Measurements from ENCODE around the gene MAGEC1. TPM values are rescaled to one million over a fixed set of nuclear protein-coding genes. Genes with fewer than 3 reads are reported as not detected.

The MAGEC1 gene
- total and polyA plus RNA-seq, 9 donors: not detected

DNA sequence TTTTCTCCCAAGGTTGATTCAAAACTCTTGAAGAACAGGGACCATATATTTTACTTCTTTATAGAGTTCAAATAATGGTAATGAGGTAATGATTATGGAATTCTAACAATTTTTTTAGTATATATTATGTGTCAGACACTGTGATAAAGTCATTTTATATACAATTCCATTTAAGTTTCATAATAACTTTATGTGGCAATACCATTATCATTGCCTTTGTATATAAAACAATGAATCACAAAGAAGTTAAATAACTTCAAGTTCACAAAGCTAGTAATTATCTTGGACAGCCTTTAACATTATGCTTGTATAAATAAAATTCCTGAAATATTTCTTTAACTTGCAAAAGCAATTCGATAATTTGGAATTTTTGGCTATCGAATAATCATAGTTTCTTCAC lies 20.6 kb downstream of the MAGEC1 start:
- DNase-seq: no peak
- no CpG with 5 or more reads among the region's 2 CpGs for WGBS (ENCODE audit: insufficient coverage)
- no peaks in the 10 kb centered on the region for H3K27me3 ChIP-seq (ENCODE audit: control insufficient read depth, insufficient read depth, low read length)
- no peak overlapping the region for H3K27ac ChIP-seq (ENCODE audit: low read length)
- no peak overlapping the region for H3K4me3 ChIP-seq (ENCODE audit: low read length)
- no peaks in the 10 kb centered on the region for H3K36me3 ChIP-seq (ENCODE audit: control insufficient read depth, insufficient read depth, low read length)
- no peaks in the 10 kb centered on the region for H3K4me1 ChIP-seq (ENCODE audit: control insufficient read depth, insufficient read depth, low read length)
- H3K9me3 ChIP-seq (replicated peaks; ENCODE audit: control insufficient read depth, low read depth, low read length): no peaks in the 10 kb centered on the region

DNA sequence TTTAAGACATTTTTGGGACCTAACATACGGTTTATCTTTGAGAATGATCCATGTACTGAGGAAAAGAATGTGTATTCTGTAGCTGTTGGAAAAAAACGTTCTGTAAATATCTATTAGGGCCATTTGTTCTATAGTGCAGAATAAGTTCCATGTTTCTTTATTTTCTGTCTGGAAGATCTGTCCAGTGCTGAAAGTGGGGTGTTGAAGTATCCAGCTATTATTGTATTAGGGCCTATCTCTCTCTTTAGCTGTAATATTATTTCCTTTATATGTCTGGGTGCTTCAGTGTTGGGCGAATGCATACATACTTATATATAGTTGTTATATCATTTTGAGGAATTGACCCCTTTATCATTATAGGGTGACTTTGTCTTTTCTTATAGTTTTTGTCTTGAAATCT lies 24.7 kb downstream of the MAGEC1 start:
- Histone ChIP-seq H3K27ac (ENCODE audit: low read length) (no peak overlapping the region), H3K36me3 (ENCODE audit: control insufficient read depth, insufficient read depth, low read length) (no peaks in the 10 kb centered on the region), H3K9me3 (replicated peaks; ENCODE audit: control insufficient read depth, low read depth, low read length) (no peaks in the 10 kb centered on the region), H3K4me1 (ENCODE audit: control insufficient read depth, insufficient read depth, low read length) (no peaks in the 10 kb centered on the region), H3K4me3 (ENCODE audit: low read length) (no peak overlapping the region), H3K27me3 (ENCODE audit: control insufficient read depth, insufficient read depth, low read length) (no peaks in the 10 kb centered on the region)
- DNase-seq: no peak
- no CpG with 5 or more reads among the region's 3 CpGs for WGBS (ENCODE audit: insufficient coverage)

DNA sequence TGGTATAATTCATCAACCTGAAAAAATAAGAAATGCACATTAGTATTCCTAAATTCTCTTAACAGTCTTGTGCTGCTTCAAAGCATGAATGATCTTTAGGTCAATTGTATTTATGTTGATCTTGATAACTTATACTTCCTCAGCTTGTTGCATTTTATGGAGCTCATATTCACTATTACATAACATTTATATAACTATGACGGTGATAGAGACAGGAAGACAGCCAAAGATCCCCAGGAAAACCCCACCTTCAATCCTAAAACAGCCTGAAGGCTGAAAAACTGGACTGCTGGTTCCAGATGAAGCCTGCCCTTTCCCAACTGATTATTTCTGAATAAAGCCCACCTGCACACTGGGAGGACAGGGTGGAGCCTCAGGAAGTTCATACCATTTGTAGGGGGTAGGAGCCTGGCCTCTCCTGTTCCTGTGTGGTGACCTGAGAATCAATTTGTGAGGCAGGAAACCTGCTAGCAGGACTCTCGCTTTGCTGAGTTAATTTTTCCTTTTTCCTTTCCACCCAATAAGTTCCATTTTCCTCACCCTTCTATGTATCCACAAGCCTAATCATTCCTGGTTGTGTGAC lies 30.5 kb downstream of the MAGEC1 start:
- DNase-seq: no peak
- Histone ChIP-seq H3K4me3 (ENCODE audit: low read length) (no peak overlapping the region), H3K27ac (ENCODE audit: low read length) (no peak overlapping the region), H3K9me3 (replicated peaks; ENCODE audit: control insufficient read depth, low read depth, low read length) (no peaks in the 10 kb centered on the region), H3K27me3 (ENCODE audit: control insufficient read depth, insufficient read depth, low read length) (no peaks in the 10 kb centered on the region), H3K36me3 (ENCODE audit: control insufficient read depth, insufficient read depth, low read length) (no peaks in the 10 kb centered on the region), H3K4me1 (ENCODE audit: control insufficient read depth, insufficient read depth, low read length) (no peaks in the 10 kb centered on the region)
- no CpG with 5 or more reads among the region's 2 CpGs for WGBS (ENCODE audit: insufficient coverage)

DNA sequence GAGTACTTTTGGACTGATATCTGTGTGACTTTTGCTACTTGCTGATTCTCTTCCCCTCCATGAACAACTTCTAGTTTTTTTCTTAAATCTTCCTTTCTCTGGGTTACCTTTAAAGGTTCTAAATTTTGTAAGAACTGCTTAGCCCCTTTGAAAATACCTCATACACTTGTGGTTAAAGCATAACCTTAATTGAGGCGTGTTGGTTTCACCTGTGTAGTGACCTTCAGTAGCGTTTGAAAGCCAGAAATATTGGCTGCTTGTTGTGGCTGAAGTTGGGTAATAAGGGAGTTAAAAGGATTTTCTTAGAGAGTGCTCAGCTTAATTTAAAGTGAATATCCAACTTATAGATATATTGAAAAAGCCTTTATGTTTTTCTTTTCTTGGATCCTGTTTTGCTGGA lies 32.0 kb downstream of the MAGEC1 start:
- H3K36me3 ChIP-seq (ENCODE audit: control insufficient read depth, insufficient read depth, low read length): no peaks in the 10 kb centered on the region
- no peaks in the 10 kb centered on the region for H3K4me1 ChIP-seq (ENCODE audit: control insufficient read depth, insufficient read depth, low read length)
- no peaks in the 10 kb centered on the region for H3K27me3 ChIP-seq (ENCODE audit: control insufficient read depth, insufficient read depth, low read length)
- no peaks in the 10 kb centered on the region for H3K9me3 ChIP-seq (replicated peaks; ENCODE audit: control insufficient read depth, low read depth, low read length)
- H3K27ac ChIP-seq (ENCODE audit: low read length): no peak overlapping the region
- DNase-seq: no peak
- WGBS (ENCODE audit: insufficient coverage): no CpG with 5 or more reads among the region's 2 CpGs
- no peak overlapping the region for H3K4me3 ChIP-seq (ENCODE audit: low read length)

DNA sequence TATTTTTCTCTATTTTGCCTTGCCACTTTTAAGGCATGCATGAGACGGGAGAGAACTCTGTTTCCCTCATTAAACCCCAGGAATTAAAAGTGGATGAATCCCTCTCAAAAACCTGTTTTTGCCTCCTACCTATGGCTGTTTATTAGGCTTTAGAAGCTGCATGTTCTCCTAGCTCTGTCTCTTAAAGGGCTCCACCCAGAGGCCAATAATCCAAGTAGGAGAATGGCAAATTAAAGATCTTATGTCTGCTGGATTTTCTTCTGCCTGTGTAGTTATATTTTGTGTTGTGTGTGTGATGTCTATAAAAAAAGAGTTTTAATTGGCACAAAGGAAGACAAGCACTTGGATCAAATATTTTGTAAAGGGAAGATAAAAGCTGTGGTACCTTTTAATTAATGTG lies 32.4 kb downstream of the MAGEC1 start:
- no peaks in the 10 kb centered on the region for H3K36me3 ChIP-seq (ENCODE audit: control insufficient read depth, insufficient read depth, low read length)
- no peaks in the 10 kb centered on the region for H3K27me3 ChIP-seq (ENCODE audit: control insufficient read depth, insufficient read depth, low read length)
- DNase-seq: peak; percentile 1
- no peak overlapping the region for H3K27ac ChIP-seq (ENCODE audit: low read length)
- no peak overlapping the region for H3K4me3 ChIP-seq (ENCODE audit: low read length)
- no peaks in the 10 kb centered on the region for H3K4me1 ChIP-seq (ENCODE audit: control insufficient read depth, insufficient read depth, low read length)
- no peaks in the 10 kb centered on the region for H3K9me3 ChIP-seq (replicated peaks; ENCODE audit: control insufficient read depth, low read depth, low read length)
- no CpG with 5 or more reads among the region's 1 CpG for WGBS (ENCODE audit: insufficient coverage)

DNA sequence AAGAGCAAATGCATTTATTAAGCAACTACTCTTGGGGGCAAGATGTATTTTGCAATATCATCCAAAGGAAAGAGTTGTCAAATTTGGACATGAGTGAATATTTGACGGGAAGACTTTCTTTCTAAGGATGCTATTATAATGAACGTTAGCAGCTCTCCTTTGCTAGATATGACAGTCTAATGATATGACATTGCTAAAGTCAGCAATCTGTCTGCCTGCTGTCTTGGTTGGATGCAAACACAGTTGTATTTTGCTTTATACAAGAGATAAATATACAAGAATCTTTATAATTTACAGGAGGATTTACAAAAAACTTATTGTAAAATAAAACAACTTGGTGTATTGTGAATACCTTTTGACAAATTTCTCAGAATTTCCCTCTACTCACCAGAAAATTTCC lies 37.5 kb downstream of the MAGEC1 start:
- no peak overlapping the region for H3K27ac ChIP-seq (ENCODE audit: low read length)
- H3K27me3 ChIP-seq (ENCODE audit: control insufficient read depth, insufficient read depth, low read length): no peaks in the 10 kb centered on the region
- H3K4me1 ChIP-seq (ENCODE audit: control insufficient read depth, insufficient read depth, low read length): no peaks in the 10 kb centered on the region
- no peak overlapping the region for H3K4me3 ChIP-seq (ENCODE audit: low read length)
- WGBS (ENCODE audit: insufficient coverage): no CpG with 5 or more reads among the region's 2 CpGs
- no peak for DNase-seq
- H3K9me3 ChIP-seq (replicated peaks; ENCODE audit: control insufficient read depth, low read depth, low read length): no peaks in the 10 kb centered on the region
- H3K36me3 ChIP-seq (ENCODE audit: control insufficient read depth, insufficient read depth, low read length): no peaks in the 10 kb centered on the region

DNA sequence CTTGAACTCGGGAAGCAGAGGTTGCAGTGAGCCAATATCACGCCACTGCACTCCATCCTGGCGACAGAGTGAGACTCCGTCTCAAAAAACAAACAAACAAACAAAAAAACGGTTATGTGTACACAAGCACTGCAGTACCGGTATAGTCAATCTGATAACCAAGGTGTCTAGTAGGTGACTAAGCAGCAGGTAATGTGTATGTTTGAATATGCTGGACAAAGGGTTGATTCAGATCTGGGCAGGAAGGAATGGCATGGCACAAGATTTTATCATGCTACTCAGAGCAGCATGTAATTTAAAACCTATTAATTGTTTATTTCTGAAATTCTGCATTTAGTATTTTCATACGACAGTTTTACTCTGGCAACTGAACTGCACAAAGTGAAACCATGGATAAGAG lies 41.7 kb downstream of the MAGEC1 start:
- WGBS (ENCODE audit: insufficient coverage): 100% methylated on average over 1 of the region's 7 CpGs

DNA sequence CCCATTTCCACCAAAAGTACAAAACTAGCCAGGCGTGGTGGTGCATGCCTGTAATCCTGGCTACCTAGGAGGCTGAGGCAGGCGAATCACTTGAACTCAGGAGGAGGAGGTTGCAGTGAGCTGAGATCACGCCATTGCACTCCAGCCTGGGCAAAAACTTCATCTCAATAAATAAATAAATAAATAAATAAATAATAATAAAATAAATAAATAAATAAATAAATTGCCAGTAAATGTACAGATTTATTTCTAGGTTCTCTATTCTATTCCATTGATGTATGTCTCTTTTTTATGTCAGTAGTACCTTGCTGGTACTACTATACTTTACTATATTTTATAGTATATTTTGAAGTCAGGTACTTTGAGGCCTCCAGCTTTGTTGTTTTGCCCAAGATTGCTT lies 43.7 kb downstream of the MAGEC1 start:
- no CpG with 5 or more reads among the region's 3 CpGs for WGBS (ENCODE audit: insufficient coverage)
- Histone ChIP-seq H3K27ac (ENCODE audit: low read length) (no peak overlapping the region), H3K36me3 (ENCODE audit: control insufficient read depth, insufficient read depth, low read length) (no peaks in the 10 kb centered on the region), H3K4me3 (ENCODE audit: low read length) (no peak overlapping the region), H3K9me3 (replicated peaks; ENCODE audit: control insufficient read depth, low read depth, low read length) (no peaks in the 10 kb centered on the region), H3K27me3 (ENCODE audit: control insufficient read depth, insufficient read depth, low read length) (no peaks in the 10 kb centered on the region), H3K4me1 (ENCODE audit: control insufficient read depth, insufficient read depth, low read length) (no peaks in the 10 kb centered on the region)
- no peak for DNase-seq

More for the DNA sequence above, 41.7 kb downstream of the MAGEC1 start:
- DNase-seq: no peak
- Histone ChIP-seq H3K4me3 (ENCODE audit: low read length) (no peak overlapping the region), H3K36me3 (ENCODE audit: control insufficient read depth, insufficient read depth, low read length) (no peaks in the 10 kb centered on the region), H3K9me3 (replicated peaks; ENCODE audit: control insufficient read depth, low read depth, low read length) (no peaks in the 10 kb centered on the region), H3K27me3 (ENCODE audit: control insufficient read depth, insufficient read depth, low read length) (no peaks in the 10 kb centered on the region), H3K4me1 (ENCODE audit: control insufficient read depth, insufficient read depth, low read length) (no peaks in the 10 kb centered on the region), H3K27ac (ENCODE audit: low read length) (no peak overlapping the region)

DNA sequence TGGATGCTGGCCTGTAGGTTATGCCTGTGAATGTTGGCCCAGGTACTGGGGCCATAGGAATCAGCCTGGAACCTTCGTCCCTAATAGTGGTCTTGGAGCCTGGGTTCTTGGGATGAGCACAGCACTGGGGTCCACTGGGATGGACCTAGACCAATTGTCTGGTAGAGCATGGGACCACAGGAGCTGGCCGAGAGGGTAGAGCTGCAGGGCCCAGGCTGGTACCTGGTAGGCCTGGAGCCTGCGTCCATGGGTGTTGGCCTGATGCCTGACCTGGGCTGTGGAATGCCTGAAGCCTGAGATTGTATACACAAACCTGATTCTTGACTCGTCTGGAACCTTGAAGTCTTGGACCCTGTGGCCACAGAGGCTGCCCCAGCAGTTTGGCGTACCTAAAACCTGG lies 48.9 kb downstream of the MAGEC1 start:
- no peaks in the 10 kb centered on the region for H3K9me3 ChIP-seq (replicated peaks; ENCODE audit: control insufficient read depth, low read depth, low read length)
- H3K27me3 ChIP-seq (ENCODE audit: control insufficient read depth, insufficient read depth, low read length): no peaks in the 10 kb centered on the region
- no peaks in the 10 kb centered on the region for H3K36me3 ChIP-seq (ENCODE audit: control insufficient read depth, insufficient read depth, low read length)
- WGBS (ENCODE audit: insufficient coverage): 67% methylated on average over 5 of the region's 5 CpGs
- no peak for DNase-seq
- no peaks in the 10 kb centered on the region for H3K4me1 ChIP-seq (ENCODE audit: control insufficient read depth, insufficient read depth, low read length)
- H3K27ac ChIP-seq (ENCODE audit: low read length): no peak overlapping the region
- H3K4me3 ChIP-seq (ENCODE audit: low read length): no peak overlapping the region

DNA sequence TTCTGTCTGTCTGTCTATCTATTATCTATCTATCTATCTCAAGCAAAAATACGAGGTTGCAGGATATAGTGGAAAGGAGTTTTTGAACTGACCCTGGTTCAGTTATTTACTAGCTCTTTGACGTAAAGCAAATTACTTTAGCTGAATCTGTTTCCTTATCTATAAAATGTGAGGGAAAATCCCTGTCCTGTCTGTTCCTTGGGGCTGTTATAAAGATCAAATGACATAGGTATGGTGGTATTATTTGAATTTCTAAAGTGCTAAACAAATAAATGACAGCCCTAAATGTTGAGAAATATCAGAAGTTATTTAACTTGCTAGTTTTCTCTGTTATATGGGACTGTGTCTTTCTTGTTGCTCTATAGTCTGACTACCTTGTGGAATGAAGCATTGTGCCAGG lies 55.0 kb downstream of the MAGEC1 start:
- Histone ChIP-seq H3K36me3 (ENCODE audit: control insufficient read depth, insufficient read depth, low read length) (no peaks in the 10 kb centered on the region), H3K27ac (ENCODE audit: low read length) (no peak overlapping the region), H3K9me3 (replicated peaks; ENCODE audit: control insufficient read depth, low read depth, low read length) (no peaks in the 10 kb centered on the region), H3K27me3 (ENCODE audit: control insufficient read depth, insufficient read depth, low read length) (no peaks in the 10 kb centered on the region), H3K4me3 (ENCODE audit: low read length) (no peak overlapping the region), H3K4me1 (ENCODE audit: control insufficient read depth, insufficient read depth, low read length) (no peaks in the 10 kb centered on the region)
- no CpG with 5 or more reads among the region's 2 CpGs for WGBS (ENCODE audit: insufficient coverage)
- DNase-seq: no peak

Data from muscle of leg (tissue), 11 donors.